ENCODE measurements around the gene CENPP.

CENPP gene

GRCh38 chr9:92608909-92609445 is 283.2 kb downstream of the CENPP start:
- Histone ChIP-seq H3K9ac (ENCODE audit: low read length) (no peak overlapping the region), H3K4me1 (ENCODE audit: control insufficient read depth, low read depth, low read length) (no peaks in the 10 kb centered on the region), H3K36me3 (ENCODE audit: control insufficient read depth, low read depth, low read length) (peaks cover 14% of the 10 kb centered on the region), H3K9me3 (ENCODE audit: control insufficient read depth, low read depth, low read length) (no peaks in the 10 kb centered on the region), H3K27ac (ENCODE audit: low read length) (peak overlapping the region; percentile 13), H3K4me3 (ENCODE audit: low read length) (no peak overlapping the region), H3K27me3 (ENCODE audit: control insufficient read depth, insufficient read depth, low read length) (no peaks in the 10 kb centered on the region)

GRCh38 chr9:92610470-92611420 is 285.0 kb downstream of the CENPP start:
- Histone ChIP-seq H3K9ac (ENCODE audit: low read length) (no peak overlapping the region), H3K4me1 (ENCODE audit: control insufficient read depth, low read depth, low read length) (no peaks in the 10 kb centered on the region), H3K4me3 (ENCODE audit: low read length) (no peak overlapping the region), H3K9me3 (ENCODE audit: control insufficient read depth, low read depth, low read length) (no peaks in the 10 kb centered on the region), H3K36me3 (ENCODE audit: control insufficient read depth, low read depth, low read length) (peaks cover 20% of the 10 kb centered on the region), H3K27ac (ENCODE audit: low read length) (no peak overlapping the region), H3K27me3 (ENCODE audit: control insufficient read depth, insufficient read depth, low read length) (no peaks in the 10 kb centered on the region)

- H3K9ac ChIP-seq (ENCODE audit: low read length), result no peak overlapping the region
- H3K27me3 ChIP-seq (ENCODE audit: control insufficient read depth, insufficient read depth, low read length), result no peaks in the 10 kb centered on the region
- H3K27ac ChIP-seq (ENCODE audit: low read length), result no peak overlapping the region
- peaks cover 21% of the 10 kb centered on the region for H3K36me3 ChIP-seq (ENCODE audit: control insufficient read depth, low read depth, low read length)
- no peaks in the 10 kb centered on the region for H3K9me3 ChIP-seq (ENCODE audit: control insufficient read depth, low read depth, low read length)
- H3K4me1 ChIP-seq (ENCODE audit: control insufficient read depth, low read depth, low read length), result no peaks in the 10 kb centered on the region
- no peak overlapping the region for H3K4me3 ChIP-seq (ENCODE audit: low read length)
Measured at GRCh38 chr9:92611621-92612285, 286.0 kb downstream of the CENPP start.

GRCh38 chr9:92612292-92612691 is 286.5 kb downstream of the CENPP start:
- Histone ChIP-seq H3K9me3 (ENCODE audit: control insufficient read depth, low read depth, low read length) (no peaks in the 10 kb centered on the region), H3K9ac (ENCODE audit: low read length) (no peak overlapping the region), H3K4me1 (ENCODE audit: control insufficient read depth, low read depth, low read length) (no peaks in the 10 kb centered on the region), H3K4me3 (ENCODE audit: low read length) (no peak overlapping the region), H3K27ac (ENCODE audit: low read length) (no peak overlapping the region), H3K36me3 (ENCODE audit: control insufficient read depth, low read depth, low read length) (peaks cover 21% of the 10 kb centered on the region), H3K27me3 (ENCODE audit: control insufficient read depth, insufficient read depth, low read length) (no peaks in the 10 kb centered on the region)

GRCh38 chr9:92612816-92613215 is 287.1 kb downstream of the CENPP start:
- H3K4me3 ChIP-seq (ENCODE audit: low read length), result no peak overlapping the region
- no peaks in the 10 kb centered on the region for H3K9me3 ChIP-seq (ENCODE audit: control insufficient read depth, low read depth, low read length)
- no peaks in the 10 kb centered on the region for H3K4me1 ChIP-seq (ENCODE audit: control insufficient read depth, low read depth, low read length)
- peaks cover 21% of the 10 kb centered on the region for H3K36me3 ChIP-seq (ENCODE audit: control insufficient read depth, low read depth, low read length)
- H3K27me3 ChIP-seq (ENCODE audit: control insufficient read depth, insufficient read depth, low read length), result no peaks in the 10 kb centered on the region
- no peak overlapping the region for H3K9ac ChIP-seq (ENCODE audit: low read length)
- no peak overlapping the region for H3K27ac ChIP-seq (ENCODE audit: low read length)

- no peak overlapping the region for H3K27ac ChIP-seq (ENCODE audit: low read length)
- H3K9me3 ChIP-seq (ENCODE audit: control insufficient read depth, low read depth, low read length), result no peaks in the 10 kb centered on the region
- peaks cover 21% of the 10 kb centered on the region for H3K36me3 ChIP-seq (ENCODE audit: control insufficient read depth, low read depth, low read length)
- no peaks in the 10 kb centered on the region for H3K4me1 ChIP-seq (ENCODE audit: control insufficient read depth, low read depth, low read length)
- no peak overlapping the region for H3K9ac ChIP-seq (ENCODE audit: low read length)
- H3K4me3 ChIP-seq (ENCODE audit: low read length), result no peak overlapping the region
- no peaks in the 10 kb centered on the region for H3K27me3 ChIP-seq (ENCODE audit: control insufficient read depth, insufficient read depth, low read length)
Measured at GRCh38 chr9:92613268-92614122, 287.7 kb downstream of the CENPP start.

- H3K36me3 ChIP-seq (ENCODE audit: control insufficient read depth, low read depth, low read length), result peaks cover 21% of the 10 kb centered on the region
- no peaks in the 10 kb centered on the region for H3K4me1 ChIP-seq (ENCODE audit: control insufficient read depth, low read depth, low read length)
- H3K27me3 ChIP-seq (ENCODE audit: control insufficient read depth, insufficient read depth, low read length), result no peaks in the 10 kb centered on the region
- no peak overlapping the region for H3K4me3 ChIP-seq (ENCODE audit: low read length)
- no peak overlapping the region for H3K27ac ChIP-seq (ENCODE audit: low read length)
- no peak overlapping the region for H3K9ac ChIP-seq (ENCODE audit: low read length)
- no peaks in the 10 kb centered on the region for H3K9me3 ChIP-seq (ENCODE audit: control insufficient read depth, low read depth, low read length)
Measured at GRCh38 chr9:92614123-92614510, 288.4 kb downstream of the CENPP start.

GRCh38 chr9:92614763-92615461 is 289.2 kb downstream of the CENPP start:
- Histone ChIP-seq H3K9me3 (ENCODE audit: control insufficient read depth, low read depth, low read length) (no peaks in the 10 kb centered on the region), H3K27ac (ENCODE audit: low read length) (no peak overlapping the region), H3K4me1 (ENCODE audit: control insufficient read depth, low read depth, low read length) (no peaks in the 10 kb centered on the region), H3K9ac (ENCODE audit: low read length) (no peak overlapping the region), H3K27me3 (ENCODE audit: control insufficient read depth, insufficient read depth, low read length) (no peaks in the 10 kb centered on the region), H3K36me3 (ENCODE audit: control insufficient read depth, low read depth, low read length) (peaks cover 21% of the 10 kb centered on the region), H3K4me3 (ENCODE audit: low read length) (no peak overlapping the region)

- Histone ChIP-seq H3K9me3 (ENCODE audit: control insufficient read depth, low read depth, low read length) (no peaks in the 10 kb centered on the region), H3K4me3 (ENCODE audit: low read length) (no peak overlapping the region), H3K4me1 (ENCODE audit: control insufficient read depth, low read depth, low read length) (no peaks in the 10 kb centered on the region), H3K36me3 (ENCODE audit: control insufficient read depth, low read depth, low read length) (peaks cover 21% of the 10 kb centered on the region), H3K27me3 (ENCODE audit: control insufficient read depth, insufficient read depth, low read length) (no peaks in the 10 kb centered on the region), H3K27ac (ENCODE audit: low read length) (no peak overlapping the region), H3K9ac (ENCODE audit: low read length) (no peak overlapping the region)
Measured at GRCh38 chr9:92615790-92616189, 290.0 kb downstream of the CENPP start.

- no peaks in the 10 kb centered on the region for H3K27me3 ChIP-seq (ENCODE audit: control insufficient read depth, insufficient read depth, low read length)
- H3K4me1 ChIP-seq (ENCODE audit: control insufficient read depth, low read depth, low read length), result no peaks in the 10 kb centered on the region
- H3K9ac ChIP-seq (ENCODE audit: low read length), result no peak overlapping the region
- H3K27ac ChIP-seq (ENCODE audit: low read length), result no peak overlapping the region
- peaks cover 21% of the 10 kb centered on the region for H3K36me3 ChIP-seq (ENCODE audit: control insufficient read depth, low read depth, low read length)
- H3K4me3 ChIP-seq (ENCODE audit: low read length), result no peak overlapping the region
- no peaks in the 10 kb centered on the region for H3K9me3 ChIP-seq (ENCODE audit: control insufficient read depth, low read depth, low read length)
Measured at GRCh38 chr9:92616199-92616641, 290.5 kb downstream of the CENPP start.

All from iPS-18a (cell line).